Upper lobe of left lung (tissue), 6 donors: Measurements from ENCODE around the gene TNFAIP8L1. TPM values are rescaled to one million over a fixed set of nuclear protein-coding genes. Genes with fewer than 3 reads are reported as not detected.

ENCODE experiments used
- ATAC-seq, 2 donors: fragments of 200-7000 bp; cut with Tn5 transposase; one replicate each; pipeline ENCODE4 v1.9.1; 2022; ENCODE audit warnings: mild to moderate bottlenecking in 2 of 2, moderate library complexity in 2 of 2; ENCODE audit not compliant: low FRiP score in 2 of 2
- DNase-seq, 2 donors: peaks; one replicate each; pipeline ENCODE4 v3.0.0-alpha.2; 2019 to 2020
- H3K27ac ChIP-seq, 4 donors: fragments of 200-600 bp; sonication (generic); one replicate each; pipeline ENCODE4 v1.5.1; 2016 to 2019
- H3K27me3 ChIP-seq, 4 donors: fragments of 200-600 bp; sonication (generic); one replicate each; pipeline ENCODE4 v1.5.1; 2017 to 2019
- H3K36me3 ChIP-seq, 4 donors: fragments of 200-600 bp; sonication (generic); one replicate each; pipeline ENCODE4 v1.5.1; 2016 to 2019
- H3K4me1 ChIP-seq, 4 donors: fragments of 200-600 bp; sonication (generic); one replicate each; pipeline ENCODE4 v1.5.1; 2018 to 2019
- H3K4me3 ChIP-seq, 4 donors: fragments of 200-600 bp; sonication (generic); one replicate each; pipeline ENCODE4 v1.5.1; 2017 to 2019; ENCODE audit warnings: mild to moderate bottlenecking in 2 of 4, moderate library complexity in 1 of 4
- H3K9me3 ChIP-seq, 4 donors: fragments of 200-600 bp; sonication (generic); one replicate each; pipeline ENCODE4 v1.5.1; 2018 to 2019
- CTCF ChIP-seq, 6 experiments: fragments of 450-650 bp in 4 of 6; fragments of 200-600 bp in 2 of 6; sonication (generic) in 2 of 6; IDR thresholded peaks; one replicate each; pipeline ENCODE4 v1.5.1; 2016 to 2019; ENCODE audit warnings: antibody characterized with exemption in 6 of 6
- EP300 ChIP-seq, 4 donors: sonication (generic); formaldehyde crosslinking; IDR thresholded peaks; one replicate each; pipeline ENCODE4 v1.5.1; 2017; ENCODE audit warnings: antibody characterized with exemption in 4 of 4, control low read depth in 2 of 4
- POLR2A ChIP-seq, 4 donors: fragments of 450-650 bp; IDR thresholded peaks; one replicate each; pipeline ENCODE4 v1.5.1; 2016 to 2017; ENCODE audit warnings: antibody characterized with exemption in 4 of 4, mild to moderate bottlenecking in 2 of 4
- POLR2AphosphoS5 ChIP-seq, 2 donors: sonication (generic); formaldehyde crosslinking; IDR thresholded peaks; one replicate each; pipeline ENCODE4 v1.5.1; 2017; ENCODE audit warnings: antibody characterized with exemption in 2 of 2
- WGBS, 2 donors: methylation state at CpG; one replicate each; pipeline ENCODE4 v1.1.5; 2017 to 2018; 5-methylcytosine and 5-hydroxymethylcytosine counted together
- total RNA-seq, 6 donors: library from RNA; depleted of rRNA in 4 of 6; stranded (reverse); fragments of >200 nt in 4 of 6; gene quantifications; one replicate each; pipeline versions ENCODE4 v1.1.0 to v1.2.1, GENCODE V29; 2016 to 2021
- donor health status: DM: no; HTN: no; CAD: no; lungs with moderate emphysema.
- donor health status: DM: no; HTN: yes; CAD: no; lungs with severe emphysema.

Gene TNFAIP8L1
- total RNA-seq, 6 donors from 2014 or later = 4.4 to 17.5 (median 11.4) TPM

- no peaks in the 10 kb centered on the region for H3K9me3 ChIP-seq
- DNase-seq (no peak), ATAC-seq (no peak)
- H3K36me3 ChIP-seq = peaks cover 0 to 22% (median 10%) of the 10 kb centered on the region in 4 donors
- H3K4me1 ChIP-seq = peaks cover 0 to 18% (median 9%) of the 10 kb centered on the region in 4 donors
- peak overlapping the region in 1 of 4 donors; percentile 63 for H3K27ac ChIP-seq
- no peak overlapping the region for H3K4me3 ChIP-seq
- H3K27me3 ChIP-seq = no peaks in the 10 kb centered on the region
- WGBS, 2 donors = 89 to 90% methylated on average over 19 of the region's 19 CpGs
- TF ChIP-seq CTCF (IDR thresholded peaks at IDR 0.05) = no peak
- no peak for TF ChIP-seq POLR2A (IDR thresholded peaks at IDR 0.05)
- TF ChIP-seq POLR2AphosphoS5 (IDR thresholded peaks at IDR 0.05) = no peak
- no peak for TF ChIP-seq EP300 (IDR thresholded peaks at IDR 0.05)
Observed at GRCh38 chr19:4649392-4650047, 10.2 kb downstream of the TNFAIP8L1 start.

- H3K4me1 ChIP-seq = peaks cover 0 to 18% (median 9%) of the 10 kb centered on the region in 4 donors
- H3K9me3 ChIP-seq = no peaks in the 10 kb centered on the region
- no peak for TF ChIP-seq EP300 (IDR thresholded peaks at IDR 0.05)
- no peak for TF ChIP-seq CTCF (IDR thresholded peaks at IDR 0.05)
- TF ChIP-seq POLR2A (IDR thresholded peaks at IDR 0.05) = no peak
- no peak for TF ChIP-seq POLR2AphosphoS5 (IDR thresholded peaks at IDR 0.05)
- H3K27ac ChIP-seq = no peak overlapping the region
- DNase-seq = no peak
- H3K4me3 ChIP-seq = no peak overlapping the region
- H3K36me3 ChIP-seq = peaks cover 0 to 28% (median 12%) of the 10 kb centered on the region in 4 donors
- WGBS, 2 donors = 73 to 90% methylated on average over 2 of the region's 2 CpGs
- ATAC-seq = no peak
- no peaks in the 10 kb centered on the region for H3K27me3 ChIP-seq
Observed at GRCh38 chr19:4650159-4650558, 10.8 kb downstream of the TNFAIP8L1 start.

GRCh38 chr19:4652075-4652474, 12.8 kb downstream of the TNFAIP8L1 start:
- WGBS, 2 donors = 96 to 97% methylated on average over 29 to 32 of the region's 44 CpGs
- TF ChIP-seq POLR2A (IDR thresholded peaks at IDR 0.05) = no peak
- TF ChIP-seq POLR2AphosphoS5 (IDR thresholded peaks at IDR 0.05) = no peak
- TF ChIP-seq EP300 (IDR thresholded peaks at IDR 0.05) = no peak
- no peak for TF ChIP-seq CTCF (IDR thresholded peaks at IDR 0.05)
- Histone ChIP-seq H3K9me3 (no peaks in the 10 kb centered on the region), H3K27ac (no peak overlapping the region), H3K4me1 (peaks cover 0 to 14% (median 9%) of the 10 kb centered on the region in 4 donors), H3K4me3 (no peak overlapping the region), H3K36me3 (peaks cover 0 to 47% (median 28%) of the 10 kb centered on the region in 4 donors), H3K27me3 (no peaks in the 10 kb centered on the region)
- ATAC-seq (no peak), DNase-seq (peak in 1 of 2 donors; percentile 82)

GRCh38 chr19:4653793-4654436, 14.6 kb downstream of the TNFAIP8L1 start:
- TF ChIP-seq CTCF (IDR thresholded peaks at IDR 0.05) = no peak
- TF ChIP-seq EP300 (IDR thresholded peaks at IDR 0.05) = no peak
- no peak for TF ChIP-seq POLR2AphosphoS5 (IDR thresholded peaks at IDR 0.05)
- TF ChIP-seq POLR2A (IDR thresholded peaks at IDR 0.05) = no peak
- Histone ChIP-seq H3K4me3 (no peak overlapping the region), H3K36me3 (peaks cover 11 to 65% (median 46%) of the 10 kb centered on the region in 4 donors), H3K27ac (no peak overlapping the region), H3K9me3 (peaks cover 0 to 6% (median 0%) of the 10 kb centered on the region in 4 donors), H3K4me1 (no peaks in the 10 kb centered on the region), H3K27me3 (no peaks in the 10 kb centered on the region)
- 77 to 89% methylated on average over 9 to 13 of the region's 13 CpGs for WGBS, 2 donors
- ATAC-seq (no peak), DNase-seq (peak in 1 of 2 donors; percentile 20)
